Liver (tissue), 9 donors: ENCODE results near the gene FCHO2. TPM values are rescaled to one million over a fixed set of nuclear protein-coding genes. Genes with fewer than 3 reads are reported as not detected.

Source experiments
- DNase-seq: peaks from one replicate; pipeline ENCODE4 v3.0.0-alpha.2; 2017; ENCODE audit warnings: low spot score
- H3K27ac ChIP-seq, 2 donors: one replicate each; pipeline ENCODE4 v1.7.0; 2013; ENCODE audit warnings: inconsistent platforms in 2 of 2, low read length in 2 of 2, control low read depth in 1 of 2, low read depth in 1 of 2, mild to moderate bottlenecking in 1 of 2
- H3K27me3 ChIP-seq, 4 donors: one replicate each; pipeline versions ENCODE4 v1.6.1 to v1.7.0; 2013; ENCODE audit warnings: low read length in 3 of 4, inconsistent platforms in 1 of 4, mild to moderate bottlenecking in 1 of 4, moderate library complexity in 1 of 4; ENCODE audit not compliant: control insufficient read depth in 4 of 4, insufficient read depth in 4 of 4
- H3K36me3 ChIP-seq, 4 donors: one replicate each; pipeline versions ENCODE4 v1.6.1 to v1.7.0; 2013; ENCODE audit warnings: low read length in 3 of 4, mild to moderate bottlenecking in 3 of 4, low read depth in 1 of 4, moderate library complexity in 1 of 4; ENCODE audit not compliant: control insufficient read depth in 4 of 4, insufficient read depth in 3 of 4
- H3K4me1 ChIP-seq, 4 donors: one replicate each; pipeline versions ENCODE4 v1.6.1 to v1.7.0; 2013; ENCODE audit warnings: low read length in 3 of 4, mild to moderate bottlenecking in 3 of 4, moderate library complexity in 1 of 4; ENCODE audit not compliant: control insufficient read depth in 4 of 4, insufficient read depth in 4 of 4
- H3K4me3 ChIP-seq, 3 donors: one replicate each; pipeline versions ENCODE4 v1.6.1 to v1.7.0; 2013; ENCODE audit warnings: low read length in 3 of 3, control low read depth in 1 of 3, low read depth in 1 of 3, mild to moderate bottlenecking in 1 of 3
- H3K9ac ChIP-seq, 2 donors: one replicate each; pipeline ENCODE4 v1.7.0; 2013; ENCODE audit warnings: low read length in 2 of 2, mild to moderate bottlenecking in 2 of 2, moderate library complexity in 2 of 2, control low read depth in 1 of 2, low read depth in 1 of 2
- H3K9me3 ChIP-seq, 4 donors: one replicate each; pipeline versions ENCODE4 v1.6.1 to v1.7.0; 2013; ENCODE audit warnings: low read length in 3 of 4; ENCODE audit not compliant: control insufficient read depth in 4 of 4
- EGR1 ChIP-seq, 2 donors: IDR thresholded peaks; 2 replicates each; pipeline ENCODE4 v1.6.1; 2016 to 2018; ENCODE audit warnings: antibody characterized with exemption in 2 of 2, low read depth in 2 of 2
- FOXA1 ChIP-seq: IDR thresholded peaks from 2 replicates; pipeline ENCODE4 v1.6.1; 2016; ENCODE audit warnings: antibody characterized with exemption
- FOXA2 ChIP-seq: IDR thresholded peaks from 2 replicates; pipeline ENCODE4 v1.6.1; 2016; ENCODE audit warnings: antibody characterized with exemption
- GABPA ChIP-seq, 2 donors: IDR thresholded peaks in 1 of 2; conservative IDR thresholded peaks in 1 of 2; 2 replicates each; pipeline ENCODE4 v1.6.1; 2016; ENCODE audit warnings: antibody characterized with exemption in 2 of 2, mild to moderate bottlenecking in 1 of 2, moderate library complexity in 1 of 2
- HNF4A ChIP-seq, 2 donors: conservative IDR thresholded peaks; 2 replicates each; pipeline ENCODE4 v1.6.1; 2016; ENCODE audit warnings: antibody characterized with exemption in 2 of 2, mild to moderate bottlenecking in 2 of 2
- HNF4G ChIP-seq: IDR thresholded peaks from 2 replicates; pipeline ENCODE4 v1.6.1; 2016; ENCODE audit warnings: antibody characterized with exemption
- JUND ChIP-seq, 2 donors: IDR thresholded peaks; 2 replicates each; pipeline ENCODE4 v1.6.1; 2016; ENCODE audit warnings: antibody characterized with exemption in 2 of 2
- NR2F2 ChIP-seq: IDR thresholded peaks from 2 replicates; pipeline ENCODE4 v1.6.1; 2016; ENCODE audit warnings: antibody characterized with exemption
- RAD21 ChIP-seq, 2 donors: IDR thresholded peaks; 2 replicates each; pipeline ENCODE4 v1.6.1; 2016; ENCODE audit warnings: antibody characterized with exemption in 2 of 2, mild to moderate bottlenecking in 2 of 2
- RXRA ChIP-seq, 2 donors: IDR thresholded peaks; 2 replicates each; pipeline ENCODE4 v1.6.1; 2017 to 2018; ENCODE audit warnings: antibody characterized with exemption in 2 of 2, mild to moderate bottlenecking in 1 of 2
- SP1 ChIP-seq: IDR thresholded peaks from 2 replicates; pipeline ENCODE4 v1.6.1; 2018; ENCODE audit warnings: antibody characterized with exemption, mild to moderate bottlenecking
- TAF1 ChIP-seq: conservative IDR thresholded peaks from 2 replicates; pipeline ENCODE4 v1.6.1; 2016; ENCODE audit warnings: antibody characterized with exemption, mild to moderate bottlenecking
- YY1 ChIP-seq: IDR thresholded peaks from 2 replicates; pipeline ENCODE4 v1.6.1; 2016; ENCODE audit warnings: antibody characterized with exemption, mild to moderate bottlenecking
- WGBS: extraction: QIAGEN DNeasy Blood & Tissue Kit; methylation state at CpG from one replicate; pipeline ENCODE4 v1.1.7; 2013; 5-methylcytosine and 5-hydroxymethylcytosine counted together
- polyA plus RNA-seq, 2 donors: library from polyadenylated mRNA; stranded (reverse) in 1 of 2; unstranded in 1 of 2; fragments of 200-250 nt in 1 of 2; fragments of >200 nt in 1 of 2; fragmentation: Nextera tagmentation in 1 of 2; extraction: Ambion mirVana in 1 of 2; gene quantifications; one replicate each; pipeline versions ENCODE4 v1.2.1 to v1.2.3, GENCODE V29; 2013 to 2015
- total RNA-seq, 2 donors: library from RNA; depleted of rRNA; stranded (reverse); fragments of >200 nt; gene quantifications; one replicate each; pipeline ENCODE4 v1.2.3, GENCODE V29; 2014
- TF ChIP-seq, protein P1 (sequence below): IDR thresholded peaks from 2 replicates; pipeline ENCODE4 v1.6.1; 2016; ENCODE audit warnings: antibody characterized with exemption
- TF ChIP-seq, protein P2 (sequence below): IDR thresholded peaks from 2 replicates; pipeline ENCODE4 v1.6.1; 2016; ENCODE audit warnings: antibody characterized with exemption, mild to moderate bottlenecking
- TF ChIP-seq, protein P3 (sequence below): IDR thresholded peaks from 2 replicates; pipeline ENCODE4 v1.6.1; 2016; ENCODE audit warnings: antibody characterized with exemption
- TF ChIP-seq, protein P4 (sequence below): fragments of 150-350 bp; IDR thresholded peaks from 2 replicates; pipeline ENCODE4 v1.5.1; 2017; ENCODE audit warnings: improper control_type of control experiment, low read depth, low read length; ENCODE audit not compliant: missing input control
- TF ChIP-seq, protein P5 (sequence below): IDR thresholded peaks from 2 replicates; pipeline ENCODE4 v1.6.1; 2016; ENCODE audit warnings: antibody characterized with exemption
- donor health status: healthy.
- donor health status: healthy.
- donor health status: healthy.
- donor health status: healthy.
- donor health status: healthy.

Gene FCHO2
- total and polyA plus RNA-seq, 4 donors, result 5.3 to 37.5 (median 9.3) TPM

DNA sequence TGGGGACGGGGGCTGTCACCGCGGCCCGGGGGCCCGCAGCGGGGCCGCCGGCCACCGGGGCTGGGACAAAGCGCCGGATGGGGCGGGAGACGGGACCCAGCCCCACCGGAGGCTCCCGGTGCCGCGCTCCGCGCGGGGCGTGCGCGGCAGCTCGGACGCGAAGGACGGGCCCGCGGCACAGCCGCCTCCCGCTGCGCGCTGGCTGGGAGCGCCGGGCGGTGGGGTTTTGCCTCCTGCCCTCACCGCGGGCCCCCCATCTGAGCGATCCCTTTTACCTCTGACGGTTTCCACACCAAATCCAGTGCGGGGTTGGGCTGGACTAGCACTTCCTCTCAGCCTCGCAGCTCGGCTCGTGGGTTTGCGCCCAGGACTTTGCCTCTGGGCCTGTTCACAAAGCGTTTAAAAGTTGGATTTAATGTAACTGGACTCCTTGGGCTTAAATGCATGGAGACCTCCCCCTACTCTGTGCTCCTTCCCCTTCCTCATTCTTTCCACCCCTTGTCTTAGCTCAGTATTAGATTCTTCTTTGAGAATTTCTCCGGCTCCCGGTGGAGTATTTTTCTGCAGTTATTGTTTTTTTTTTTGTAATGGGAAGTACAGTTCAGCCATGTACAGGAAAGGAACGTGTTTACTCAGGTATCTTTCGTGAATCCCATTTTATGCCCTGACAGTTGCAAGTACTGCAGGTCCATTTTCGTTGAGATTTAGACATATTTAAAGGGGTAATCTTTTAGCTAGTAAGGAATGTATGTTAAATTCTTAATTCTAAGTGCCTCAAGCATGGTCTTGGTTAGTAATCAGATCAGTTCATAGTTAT is 691 bp downstream of the FCHO2 start:
- DNase-seq, result peak; percentile 71
- peak overlapping the region; percentile 89 to 98 (median 94) for H3K4me3 ChIP-seq
- H3K36me3 ChIP-seq, result no peaks in the 10 kb centered on the region
- H3K9me3 ChIP-seq, result no peaks in the 10 kb centered on the region
- 1% methylated on average over 51 of the region's 51 CpGs for WGBS
- H3K4me1 ChIP-seq, result peaks cover 0 to 34% (median 11%) of the 10 kb centered on the region in 4 donors
- H3K27me3 ChIP-seq, result no peaks in the 10 kb centered on the region
- peak overlapping the region; percentile 82 to 84 for H3K9ac ChIP-seq
- TF ChIP-seq NR2F2, result no peak
- TF ChIP-seq HNF4G, result no peak
- TF ChIP-seq, protein P1, sequence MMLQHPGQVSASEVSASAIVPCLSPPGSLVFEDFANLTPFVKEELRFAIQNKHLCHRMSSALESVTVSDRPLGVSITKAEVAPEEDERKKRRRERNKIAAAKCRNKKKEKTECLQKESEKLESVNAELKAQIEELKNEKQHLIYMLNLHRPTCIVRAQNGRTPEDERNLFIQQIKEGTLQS, result no peak
- TF ChIP-seq, protein P2, sequence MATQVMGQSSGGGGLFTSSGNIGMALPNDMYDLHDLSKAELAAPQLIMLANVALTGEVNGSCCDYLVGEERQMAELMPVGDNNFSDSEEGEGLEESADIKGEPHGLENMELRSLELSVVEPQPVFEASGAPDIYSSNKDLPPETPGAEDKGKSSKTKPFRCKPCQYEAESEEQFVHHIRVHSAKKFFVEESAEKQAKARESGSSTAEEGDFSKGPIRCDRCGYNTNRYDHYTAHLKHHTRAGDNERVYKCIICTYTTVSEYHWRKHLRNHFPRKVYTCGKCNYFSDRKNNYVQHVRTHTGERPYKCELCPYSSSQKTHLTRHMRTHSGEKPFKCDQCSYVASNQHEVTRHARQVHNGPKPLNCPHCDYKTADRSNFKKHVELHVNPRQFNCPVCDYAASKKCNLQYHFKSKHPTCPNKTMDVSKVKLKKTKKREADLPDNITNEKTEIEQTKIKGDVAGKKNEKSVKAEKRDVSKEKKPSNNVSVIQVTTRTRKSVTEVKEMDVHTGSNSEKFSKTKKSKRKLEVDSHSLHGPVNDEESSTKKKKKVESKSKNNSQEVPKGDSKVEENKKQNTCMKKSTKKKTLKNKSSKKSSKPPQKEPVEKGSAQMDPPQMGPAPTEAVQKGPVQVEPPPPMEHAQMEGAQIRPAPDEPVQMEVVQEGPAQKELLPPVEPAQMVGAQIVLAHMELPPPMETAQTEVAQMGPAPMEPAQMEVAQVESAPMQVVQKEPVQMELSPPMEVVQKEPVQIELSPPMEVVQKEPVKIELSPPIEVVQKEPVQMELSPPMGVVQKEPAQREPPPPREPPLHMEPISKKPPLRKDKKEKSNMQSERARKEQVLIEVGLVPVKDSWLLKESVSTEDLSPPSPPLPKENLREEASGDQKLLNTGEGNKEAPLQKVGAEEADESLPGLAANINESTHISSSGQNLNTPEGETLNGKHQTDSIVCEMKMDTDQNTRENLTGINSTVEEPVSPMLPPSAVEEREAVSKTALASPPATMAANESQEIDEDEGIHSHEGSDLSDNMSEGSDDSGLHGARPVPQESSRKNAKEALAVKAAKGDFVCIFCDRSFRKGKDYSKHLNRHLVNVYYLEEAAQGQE, result no peak
- no peak for TF ChIP-seq TAF1
- no peak for TF ChIP-seq RXRA (IDR thresholded peaks at IDR 0.05)
- TF ChIP-seq GABPA (IDR thresholded peaks at IDR 0.05 in 1 of 2, conservative IDR thresholded peaks at IDR 0.05 in 1 of 2), result no peak
- no peak for TF ChIP-seq FOXA2
- TF ChIP-seq JUND (IDR thresholded peaks at IDR 0.05), result no peak
- TF ChIP-seq, protein P3, sequence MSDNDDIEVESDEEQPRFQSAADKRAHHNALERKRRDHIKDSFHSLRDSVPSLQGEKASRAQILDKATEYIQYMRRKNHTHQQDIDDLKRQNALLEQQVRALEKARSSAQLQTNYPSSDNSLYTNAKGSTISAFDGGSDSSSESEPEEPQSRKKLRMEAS, result no peak
- TF ChIP-seq SP1, result no peak
- peak; percentile 36 to 41 for TF ChIP-seq HNF4A (conservative IDR thresholded peaks at IDR 0.05)
- peak; percentile 63 for TF ChIP-seq YY1
- TF ChIP-seq, protein P4, sequence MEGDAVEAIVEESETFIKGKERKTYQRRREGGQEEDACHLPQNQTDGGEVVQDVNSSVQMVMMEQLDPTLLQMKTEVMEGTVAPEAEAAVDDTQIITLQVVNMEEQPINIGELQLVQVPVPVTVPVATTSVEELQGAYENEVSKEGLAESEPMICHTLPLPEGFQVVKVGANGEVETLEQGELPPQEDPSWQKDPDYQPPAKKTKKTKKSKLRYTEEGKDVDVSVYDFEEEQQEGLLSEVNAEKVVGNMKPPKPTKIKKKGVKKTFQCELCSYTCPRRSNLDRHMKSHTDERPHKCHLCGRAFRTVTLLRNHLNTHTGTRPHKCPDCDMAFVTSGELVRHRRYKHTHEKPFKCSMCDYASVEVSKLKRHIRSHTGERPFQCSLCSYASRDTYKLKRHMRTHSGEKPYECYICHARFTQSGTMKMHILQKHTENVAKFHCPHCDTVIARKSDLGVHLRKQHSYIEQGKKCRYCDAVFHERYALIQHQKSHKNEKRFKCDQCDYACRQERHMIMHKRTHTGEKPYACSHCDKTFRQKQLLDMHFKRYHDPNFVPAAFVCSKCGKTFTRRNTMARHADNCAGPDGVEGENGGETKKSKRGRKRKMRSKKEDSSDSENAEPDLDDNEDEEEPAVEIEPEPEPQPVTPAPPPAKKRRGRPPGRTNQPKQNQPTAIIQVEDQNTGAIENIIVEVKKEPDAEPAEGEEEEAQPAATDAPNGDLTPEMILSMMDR, result no peak
- TF ChIP-seq RAD21 (IDR thresholded peaks at IDR 0.05), result peak in 1 of 2 donors; percentile 5
- TF ChIP-seq, protein P5, sequence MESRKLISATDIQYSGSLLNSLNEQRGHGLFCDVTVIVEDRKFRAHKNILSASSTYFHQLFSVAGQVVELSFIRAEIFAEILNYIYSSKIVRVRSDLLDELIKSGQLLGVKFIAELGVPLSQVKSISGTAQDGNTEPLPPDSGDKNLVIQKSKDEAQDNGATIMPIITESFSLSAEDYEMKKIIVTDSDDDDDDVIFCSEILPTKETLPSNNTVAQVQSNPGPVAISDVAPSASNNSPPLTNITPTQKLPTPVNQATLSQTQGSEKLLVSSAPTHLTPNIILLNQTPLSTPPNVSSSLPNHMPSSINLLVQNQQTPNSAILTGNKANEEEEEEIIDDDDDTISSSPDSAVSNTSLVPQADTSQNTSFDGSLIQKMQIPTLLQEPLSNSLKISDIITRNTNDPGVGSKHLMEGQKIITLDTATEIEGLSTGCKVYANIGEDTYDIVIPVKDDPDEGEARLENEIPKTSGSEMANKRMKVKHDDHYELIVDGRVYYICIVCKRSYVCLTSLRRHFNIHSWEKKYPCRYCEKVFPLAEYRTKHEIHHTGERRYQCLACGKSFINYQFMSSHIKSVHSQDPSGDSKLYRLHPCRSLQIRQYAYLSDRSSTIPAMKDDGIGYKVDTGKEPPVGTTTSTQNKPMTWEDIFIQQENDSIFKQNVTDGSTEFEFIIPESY, result no peak
- no peak for TF ChIP-seq FOXA1
- no peak for TF ChIP-seq EGR1 (IDR thresholded peaks at IDR 0.05; ENCODE audit: low read depth in 2 of 2)
- H3K27ac ChIP-seq, result peak overlapping the region; percentile 85 to 97
